DMS 273 treated with DMSO at 0.1 percent for 48 hours (cell line): ENCODE measurements around the gene NCOA6.

Experiments
- DNase-seq: peaks from one replicate; lab custom pipeline; 2025; lab: John Stamatoyannopoulos, UW

Gene NCOA6

DNA sequence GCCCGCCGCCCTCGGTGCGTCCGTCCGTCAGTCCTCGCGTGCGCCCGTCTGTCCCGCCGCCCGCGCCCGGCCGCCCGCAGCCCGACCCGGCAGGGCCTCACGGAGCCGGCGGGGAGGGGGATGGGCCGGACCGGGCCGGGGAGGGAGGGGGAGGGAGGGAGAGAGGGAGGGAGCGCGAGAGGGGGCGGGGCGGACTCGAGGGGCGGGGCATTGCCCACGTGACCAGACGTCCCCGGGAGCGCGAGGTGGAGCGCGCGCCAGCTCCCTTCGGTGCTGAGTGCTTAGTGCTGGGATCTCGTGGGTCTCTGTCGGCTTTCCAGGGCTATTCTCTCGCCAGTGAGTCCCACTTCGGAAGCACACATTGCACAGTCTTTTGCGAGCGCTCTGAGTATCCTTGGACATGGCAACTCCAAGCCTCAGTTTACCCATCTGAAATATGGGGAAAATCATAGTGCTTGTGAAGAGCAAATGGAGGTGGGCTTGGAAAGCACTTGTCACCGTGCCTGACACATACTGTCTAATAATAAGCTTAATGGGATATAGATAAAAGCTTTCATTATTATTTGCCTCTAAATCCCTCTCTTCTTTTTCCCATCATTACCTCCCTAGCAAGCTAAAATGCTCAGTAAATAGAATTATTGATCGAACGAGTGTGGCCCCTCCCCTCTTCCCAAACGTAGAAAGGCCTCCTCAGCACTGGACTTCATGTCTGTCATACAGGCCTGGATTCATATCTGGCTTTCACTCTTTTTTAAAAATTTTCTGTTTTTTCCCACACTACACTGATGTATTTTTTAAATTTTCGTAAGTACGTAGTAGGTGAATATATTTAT lies at the start of gene NCOA6:
NCOA6 (minus strand) TSS at position 122 of the 833 bp plus-strand sequence. CDS start 43,296 bp downstream, outside the sequence.
- DNase-seq, result peak; percentile 56

DNA sequence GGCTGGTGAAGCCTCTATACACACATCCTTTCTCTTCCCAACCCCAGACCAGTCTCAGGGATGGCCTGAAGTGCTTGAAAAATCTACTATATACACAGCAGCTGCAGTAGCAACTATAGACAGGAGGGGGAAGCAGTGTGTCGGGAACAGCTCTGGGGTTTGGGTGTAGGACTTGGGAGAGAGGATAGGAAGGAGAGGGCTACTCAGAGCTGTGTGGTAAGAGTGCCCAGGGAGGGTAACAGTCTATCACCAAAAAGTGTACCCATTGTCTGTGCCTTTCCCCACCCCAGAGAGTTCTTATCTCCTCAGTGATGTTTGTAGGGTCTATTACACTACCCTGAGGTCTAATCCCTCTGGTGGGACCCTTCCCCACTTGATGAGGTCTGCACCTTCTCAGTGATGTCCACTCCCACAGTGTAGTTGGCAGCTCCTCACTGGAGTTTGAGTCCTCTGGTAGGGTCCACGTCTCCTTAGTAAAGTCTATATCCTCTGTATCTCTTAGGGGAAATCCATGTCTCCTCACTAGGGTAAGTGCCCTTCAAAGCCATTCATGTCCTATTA lies 48.7 kb upstream of the NCOA6 start:
- peak; percentile 77 for DNase-seq

GRCh38 chr20:34873583-34874093 lies 48.2 kb upstream of the NCOA6 start:
- DNase-seq, result no peak

GRCh38 chr20:34872622-34873224 lies 47.3 kb upstream of the NCOA6 start, which contains the start of gene GGT7:
Gene GGT7, minus strand, starts transcription at chr20:34872856. Its CDS starts 41 bp downstream, at chr20:34872815.
- no peak for DNase-seq

DNA sequence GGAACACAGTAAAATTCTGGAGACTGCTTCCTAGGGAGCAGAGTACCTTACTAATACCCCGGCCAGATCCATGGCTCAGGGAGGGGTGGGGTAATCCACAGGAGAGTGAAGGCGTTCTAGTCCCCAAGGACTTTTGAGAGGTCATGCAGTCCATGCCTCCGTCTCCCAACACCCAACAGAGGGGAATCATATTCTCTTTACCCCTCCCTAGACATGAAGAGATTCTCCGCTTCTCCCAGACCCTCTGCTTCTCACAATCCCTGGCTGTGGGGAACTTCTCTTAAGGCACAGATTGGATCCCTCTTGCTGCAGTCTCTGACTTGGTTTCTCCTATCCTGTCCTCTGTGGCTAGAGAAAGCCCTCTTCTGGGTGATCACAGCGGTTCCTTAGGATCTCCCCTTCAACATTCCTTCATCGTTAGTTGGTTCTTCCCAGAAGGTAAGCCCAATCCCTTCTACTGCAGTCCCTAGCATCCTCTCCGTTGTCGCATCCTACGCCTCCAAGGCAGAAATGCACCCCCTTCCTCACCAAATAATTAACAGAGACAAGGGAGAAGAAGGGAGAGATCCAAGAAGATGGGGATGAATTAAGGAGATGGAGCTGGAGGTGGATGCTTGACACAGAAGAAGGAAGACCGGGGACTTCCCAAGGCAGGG lies 46.6 kb upstream of the NCOA6 start:
- no peak for DNase-seq

- no peak for DNase-seq
Observed at GRCh38 chr20:34871320-34871926, 46.0 kb upstream of the NCOA6 start.

GRCh38 chr20:34864216-34864615 lies 38.8 kb upstream of the NCOA6 start:
- DNase-seq, result no peak

DNA sequence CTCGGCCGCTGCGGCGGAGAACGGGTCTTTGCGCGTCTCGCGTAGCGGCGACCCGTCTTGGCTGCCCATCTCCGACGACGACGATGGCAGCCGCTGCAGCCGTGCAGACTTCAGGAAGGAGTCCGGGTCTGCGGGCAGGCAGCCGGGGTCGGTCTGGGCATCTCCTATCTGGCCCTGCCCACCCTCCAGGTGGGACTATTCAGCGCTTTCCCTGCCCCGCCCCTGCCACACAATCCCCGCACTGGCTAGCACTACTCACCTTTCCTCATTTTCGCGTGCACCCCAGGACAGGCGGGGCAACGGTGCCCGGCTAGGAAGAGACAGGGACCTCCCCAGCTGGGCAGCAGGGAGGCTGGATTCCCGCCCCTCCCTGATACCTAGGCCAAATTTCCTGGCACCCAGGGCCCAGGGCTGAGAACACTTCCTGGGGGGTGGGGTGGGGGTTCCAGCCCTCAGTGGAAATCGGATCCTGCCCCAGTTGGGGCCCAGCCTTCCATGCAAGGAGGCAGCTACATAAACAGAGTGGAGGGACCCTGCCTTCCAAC lies 38.0 kb upstream of the NCOA6 start:
- DNase-seq, result no peak

- DNase-seq, result no peak
Observed at GRCh38 chr20:34862724-34863123, 37.3 kb upstream of the NCOA6 start.

- DNase-seq, result no peak
Observed at GRCh38 chr20:34861386-34862084, 36.1 kb upstream of the NCOA6 start.

DNA sequence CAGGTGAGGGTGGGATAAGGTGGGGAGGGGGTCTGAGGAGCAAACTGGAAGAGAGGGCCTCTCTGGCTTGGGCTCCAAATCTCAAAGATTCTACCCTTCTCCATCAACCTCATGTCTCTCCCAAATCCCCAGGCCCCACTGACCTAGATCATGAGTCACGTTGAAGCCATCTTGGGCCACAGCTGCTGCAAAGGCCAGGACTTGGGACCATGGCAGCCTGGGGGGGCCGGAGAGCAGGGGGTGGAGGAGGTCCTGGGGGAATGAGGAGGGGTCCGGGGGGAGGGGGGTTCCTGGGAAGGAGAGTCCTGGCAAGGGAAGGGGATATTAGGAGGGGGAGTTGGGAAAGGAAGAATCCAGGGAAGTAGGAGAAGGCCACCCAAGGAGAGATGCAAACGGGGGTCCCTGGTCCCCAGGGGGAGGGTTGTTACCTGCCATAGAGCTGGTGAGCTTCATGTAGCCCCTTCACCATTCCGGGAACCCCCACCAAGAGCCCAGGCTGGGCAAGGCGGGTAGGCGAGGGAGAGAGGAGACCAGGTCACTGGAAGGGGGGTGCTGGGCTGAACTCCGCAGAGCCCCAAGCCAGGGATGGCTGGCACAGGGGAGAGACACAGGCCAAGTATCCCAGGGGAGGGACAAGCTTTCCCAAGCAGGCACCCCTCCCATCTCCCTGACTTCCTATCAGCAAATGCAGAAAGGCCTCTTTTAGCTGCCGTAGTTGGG lies 34.5 kb upstream of the NCOA6 start:
- no peak for DNase-seq

DNA sequence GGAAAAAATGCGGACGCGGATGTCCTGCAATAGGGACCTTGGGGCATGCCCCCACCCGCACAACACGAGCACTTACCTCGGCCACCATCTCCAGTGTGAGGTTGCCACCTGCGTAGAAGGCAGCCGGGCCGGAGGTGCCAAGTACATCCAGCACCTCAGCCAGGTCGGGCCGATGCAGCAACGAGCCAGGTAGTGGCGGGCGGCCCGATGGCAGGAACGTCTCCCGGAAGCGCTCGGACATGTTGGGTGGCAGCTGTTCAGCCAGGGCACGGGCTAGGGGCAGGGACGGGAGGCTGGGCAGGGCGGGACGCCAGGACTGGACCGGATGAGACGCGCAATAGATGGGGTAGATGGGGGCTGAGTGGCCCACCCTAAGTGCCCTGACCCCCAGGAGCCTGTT lies 33.9 kb upstream of the NCOA6 start:
- no peak for DNase-seq

DNA sequence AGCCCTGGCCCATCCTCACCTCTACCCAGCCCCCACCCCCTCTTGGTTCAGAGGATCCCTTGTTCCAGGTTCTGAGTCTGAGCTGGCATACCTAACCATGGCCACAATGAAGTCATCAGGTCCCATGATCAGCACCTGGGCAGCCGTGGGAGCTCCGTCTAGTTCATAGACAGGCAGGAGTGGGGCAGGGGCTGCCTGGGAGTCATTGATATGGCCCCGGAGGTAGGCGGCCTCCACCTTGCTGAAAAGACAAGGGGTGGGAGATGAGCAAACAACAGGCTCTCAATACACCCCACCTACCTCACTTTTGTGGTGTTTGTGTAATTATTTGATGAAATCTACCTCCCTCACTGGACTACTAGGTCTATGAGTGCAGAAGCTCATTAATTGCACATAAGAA lies 26.8 kb upstream of the NCOA6 start:
- DNase-seq, result no peak

DNA sequence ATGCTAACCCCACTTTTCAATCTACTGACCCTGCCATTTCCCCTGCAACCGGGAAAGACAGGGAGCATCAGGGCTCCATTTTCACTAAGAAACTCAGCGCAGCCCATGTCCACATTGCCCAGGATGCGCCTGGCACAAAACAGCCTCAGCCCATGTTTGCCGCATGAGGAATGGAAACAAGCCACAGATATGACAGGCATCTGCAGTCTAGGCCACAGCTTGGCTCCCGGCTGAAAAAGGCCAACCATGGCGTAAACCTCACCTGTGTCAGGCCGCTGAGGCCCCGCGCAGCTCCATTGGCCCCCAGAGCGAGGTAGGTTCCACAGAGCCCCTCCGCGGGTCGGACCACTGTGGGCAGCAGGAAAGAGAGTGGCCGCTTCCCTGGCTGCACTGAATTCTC lies 25.5 kb upstream of the NCOA6 start:
- no peak for DNase-seq

- DNase-seq, result no peak
Observed at GRCh38 chr20:34849778-34850177, 24.3 kb upstream of the NCOA6 start.

DNA sequence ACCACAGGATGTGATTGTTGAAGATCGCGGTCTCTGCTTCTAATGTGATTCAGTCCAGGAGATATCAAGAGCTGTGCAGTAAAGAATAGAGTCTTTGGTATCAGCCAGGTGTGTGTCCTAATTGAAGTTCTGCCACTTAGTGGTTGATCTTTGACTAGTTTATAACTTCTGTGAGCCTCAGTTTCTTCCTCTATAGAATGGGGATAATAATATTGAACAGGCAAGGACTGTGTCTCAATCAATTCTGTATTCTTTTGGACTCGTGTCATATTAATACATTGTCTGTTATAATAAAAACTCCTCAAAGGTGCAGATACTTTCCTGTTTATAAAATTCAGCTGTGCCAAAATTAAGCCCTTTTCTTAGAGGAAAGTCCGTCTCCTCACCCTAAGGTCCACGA lies 23.1 kb upstream of the NCOA6 start:
- DNase-seq, result no peak

DNA sequence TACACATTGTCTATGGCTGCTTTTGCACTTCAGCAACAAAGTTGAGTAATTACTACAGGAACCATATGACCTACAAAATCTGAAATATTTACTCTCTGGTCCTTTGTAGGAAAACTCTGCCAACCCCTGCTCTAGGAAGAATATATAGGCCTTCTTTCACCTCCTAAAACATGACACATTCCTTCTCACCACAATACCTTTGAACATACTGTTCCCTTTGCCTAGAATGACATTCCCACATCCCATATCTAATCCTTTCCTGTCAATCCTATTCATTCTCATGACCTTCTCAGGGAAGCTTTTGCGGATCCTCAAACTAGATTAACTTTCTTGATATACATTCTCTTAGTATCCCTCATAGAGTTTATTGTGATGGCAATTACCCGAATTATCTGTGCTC lies 18.0 kb upstream of the NCOA6 start:
- DNase-seq, result no peak

DNA sequence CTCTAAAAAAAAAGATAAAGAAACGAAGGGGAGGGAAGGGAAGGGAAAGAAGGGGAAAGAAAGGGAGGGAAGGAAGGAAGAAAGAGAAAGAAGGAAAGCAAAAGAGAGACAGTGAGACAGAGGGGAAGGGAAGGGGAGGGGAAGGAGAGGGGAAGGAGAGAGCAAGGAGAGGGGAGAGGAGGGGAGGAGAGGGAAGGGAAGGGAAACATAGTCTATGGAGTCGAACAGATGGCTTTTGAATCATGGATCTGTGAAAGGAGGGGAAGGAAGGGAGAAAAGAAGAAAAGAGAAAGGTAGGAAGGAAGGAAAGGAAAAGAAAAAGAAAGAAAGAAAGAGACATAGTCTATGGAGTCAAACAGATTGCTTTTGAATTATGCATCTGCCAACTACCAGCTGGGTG lies 16.7 kb upstream of the NCOA6 start:
- no peak for DNase-seq

- DNase-seq, result peak; percentile 47
Observed at GRCh38 chr20:34834459-34834893, 9.0 kb upstream of the NCOA6 start.

GRCh38 chr20:34831936-34832335 lies 6.5 kb upstream of the NCOA6 start:
- DNase-seq, result no peak
